GM18502 (cell line): ENCODE measurements around the gene STK17A.

ENCODE experiments used
- ATAC-seq: cut with Tn5 transposase; IDR thresholded peaks from one replicate; pipeline ENCODE4 v1.9.1; 2021; ENCODE audit warnings: mild to moderate bottlenecking; ENCODE audit not compliant: unreplicated experiment, poor library complexity

Gene STK17A

DNA sequence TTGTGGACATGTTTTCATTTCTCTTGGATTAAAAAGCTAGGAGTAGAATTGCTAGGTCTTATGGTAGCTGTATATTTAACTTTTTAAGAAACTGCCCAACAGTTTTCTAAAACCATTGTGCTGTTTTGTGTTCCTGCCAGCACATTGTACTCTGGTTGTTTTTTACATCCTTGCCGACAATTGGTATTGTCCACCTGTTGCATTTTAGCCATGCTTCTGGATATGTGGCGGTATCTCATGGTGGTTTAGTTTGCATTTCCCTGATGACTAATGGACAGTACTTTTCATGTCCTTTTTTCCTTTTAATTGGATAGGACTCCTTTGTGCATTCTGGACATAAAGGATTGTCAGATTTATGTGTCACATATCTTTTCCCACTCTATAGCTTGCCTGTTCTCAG is 45.5 kb downstream of the STK17A start:
- ATAC-seq, result no peak

DNA sequence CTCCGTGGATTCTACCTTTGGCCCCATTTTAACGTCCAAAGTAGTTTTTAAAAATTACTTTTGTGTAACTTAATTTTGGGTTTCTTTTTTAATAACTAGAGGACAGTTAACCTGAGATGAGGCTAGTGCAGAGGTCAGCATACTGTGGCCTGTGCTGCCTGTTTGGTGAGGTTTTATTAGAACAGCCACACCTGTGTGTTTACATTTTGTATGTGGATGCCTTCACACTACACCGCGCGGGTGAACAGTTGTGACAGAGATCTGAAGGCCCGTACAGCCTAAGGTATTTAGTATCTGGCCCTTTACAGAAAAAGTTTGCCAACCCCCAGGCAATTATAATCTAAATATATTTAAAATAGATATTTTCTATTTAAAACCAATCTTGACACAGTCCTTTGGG is 46.9 kb downstream of the STK17A start:
- ATAC-seq, result no peak

DNA sequence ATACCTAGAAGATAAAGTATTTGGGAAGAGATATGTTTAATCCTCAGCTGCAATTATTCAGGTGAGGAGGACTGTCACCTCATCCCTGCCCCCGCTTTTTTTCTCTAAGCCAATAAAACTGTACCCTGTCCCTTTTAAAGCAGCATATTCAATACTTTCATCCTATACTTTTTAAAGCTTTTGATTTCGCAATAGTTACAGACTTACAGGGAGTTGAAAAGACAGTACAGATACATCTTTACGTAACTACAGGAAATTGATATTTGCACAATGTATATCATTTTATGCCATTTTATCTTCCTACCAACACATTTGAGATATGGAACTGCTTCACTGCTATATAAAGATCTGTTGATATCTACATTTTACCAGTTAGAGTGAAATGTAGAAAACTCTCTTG is 47.6 kb downstream of the STK17A start:
- ATAC-seq, result no peak

DNA sequence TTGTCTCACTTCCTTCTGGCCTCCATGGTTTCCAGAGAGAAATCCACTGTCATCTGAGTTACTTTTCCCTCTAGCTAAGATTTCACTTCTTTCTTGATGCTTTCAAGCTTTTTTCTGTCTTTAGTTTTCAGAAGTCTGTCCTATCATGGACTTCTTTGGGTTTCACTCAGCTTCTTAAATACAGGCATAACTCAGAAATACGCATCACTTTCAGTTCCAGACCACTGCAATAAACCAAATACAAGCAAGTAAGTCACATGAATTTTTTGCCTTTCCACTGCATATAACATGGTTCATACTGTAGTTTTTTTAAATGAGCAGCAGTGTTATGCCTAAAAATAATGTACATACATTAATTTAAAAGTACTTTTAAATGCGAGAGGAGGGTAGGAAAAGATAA is 48.7 kb downstream of the STK17A start:
- no peak for ATAC-seq

DNA sequence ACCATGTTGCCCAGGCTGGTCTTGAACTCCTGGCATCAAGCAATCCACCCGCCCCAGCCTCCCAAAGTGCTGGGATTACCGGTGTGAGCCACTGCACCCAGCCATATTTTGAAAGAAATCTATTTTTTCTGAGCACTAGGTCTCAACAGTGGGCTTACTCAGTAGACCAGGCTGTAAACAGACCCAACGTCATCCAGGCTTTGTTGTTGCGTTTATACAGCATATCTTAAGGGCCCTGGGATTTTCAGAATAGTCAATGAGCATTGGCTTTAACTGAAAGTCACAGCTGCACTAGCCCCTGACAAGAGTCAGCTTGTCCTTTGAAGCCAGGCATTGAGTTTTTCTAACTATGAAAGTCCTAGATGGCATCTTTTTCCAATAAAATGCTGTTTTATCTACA is 49.8 kb downstream of the STK17A start:
- ATAC-seq, result no peak

DNA sequence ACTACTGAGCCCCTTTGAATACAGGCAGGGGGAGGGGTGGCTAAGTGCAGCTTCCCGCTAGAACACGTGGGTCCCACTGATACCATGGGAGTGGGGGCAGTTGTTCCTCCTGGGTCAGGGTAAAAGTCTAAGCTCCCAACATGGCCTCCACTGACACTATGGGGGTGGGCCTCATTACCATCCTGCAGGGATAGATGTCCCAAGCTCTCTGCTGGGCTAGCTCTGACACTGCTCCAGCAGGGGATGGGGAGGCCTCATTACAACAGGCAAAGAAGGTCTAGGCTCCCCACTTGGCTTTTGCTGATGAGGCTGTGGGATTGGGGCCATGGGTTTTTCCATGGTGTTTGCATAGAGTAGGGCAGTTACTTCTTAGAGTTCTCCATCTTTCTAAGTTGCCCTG is 51.5 kb downstream of the STK17A start:
- no peak for ATAC-seq

DNA sequence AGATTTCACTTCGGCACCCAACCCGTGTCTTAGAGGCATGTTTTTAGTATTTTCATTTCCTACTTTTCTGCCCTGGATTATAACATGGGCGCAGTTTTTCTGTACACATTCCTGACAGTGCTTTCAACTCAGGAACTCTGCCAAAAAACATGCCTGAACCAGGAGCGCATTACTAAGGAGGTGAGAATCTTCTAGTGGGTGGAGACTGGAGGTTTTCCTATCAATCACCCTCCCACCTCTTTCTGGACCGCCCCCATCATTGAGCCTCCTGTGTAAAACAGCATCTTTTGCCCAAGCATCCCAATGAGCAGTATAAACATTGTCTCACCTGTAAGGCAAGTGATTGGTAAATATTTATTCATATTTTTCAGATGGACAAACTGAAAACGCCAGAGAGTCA is 53.2 kb downstream of the STK17A start:
- no peak for ATAC-seq

DNA sequence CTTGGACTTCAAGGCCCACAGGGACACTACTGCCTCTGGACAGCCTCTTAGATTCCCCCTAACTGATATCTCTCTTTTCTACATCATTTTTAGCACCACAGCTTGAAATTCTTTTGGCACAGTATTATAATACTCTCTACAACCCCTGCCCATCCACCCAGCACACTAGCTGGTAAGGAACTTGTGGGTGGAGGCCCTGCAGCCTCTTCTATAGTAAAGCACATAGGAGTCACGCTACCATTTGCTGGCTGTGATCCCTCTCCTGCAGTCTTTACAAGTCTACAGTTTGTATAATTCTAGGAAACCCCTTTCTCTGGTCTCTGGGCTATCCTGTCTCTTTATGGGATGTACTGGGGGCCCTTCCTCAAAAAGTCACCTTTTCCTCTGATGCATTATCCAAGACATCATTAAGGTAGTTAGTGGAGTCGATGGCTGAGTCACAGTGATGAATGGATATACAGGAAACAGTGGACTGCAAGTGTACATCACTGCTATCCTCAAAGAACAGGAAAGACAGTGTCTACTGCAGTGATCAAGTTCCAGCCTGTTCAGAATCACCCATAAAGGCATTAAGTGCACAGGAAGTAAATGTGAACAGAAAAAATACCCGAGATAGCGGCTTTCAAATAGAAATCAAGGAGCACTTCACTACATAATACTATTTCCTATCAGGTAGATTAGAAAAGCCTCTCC is 54.4 kb downstream of the STK17A start:
- ATAC-seq, result no peak

DNA sequence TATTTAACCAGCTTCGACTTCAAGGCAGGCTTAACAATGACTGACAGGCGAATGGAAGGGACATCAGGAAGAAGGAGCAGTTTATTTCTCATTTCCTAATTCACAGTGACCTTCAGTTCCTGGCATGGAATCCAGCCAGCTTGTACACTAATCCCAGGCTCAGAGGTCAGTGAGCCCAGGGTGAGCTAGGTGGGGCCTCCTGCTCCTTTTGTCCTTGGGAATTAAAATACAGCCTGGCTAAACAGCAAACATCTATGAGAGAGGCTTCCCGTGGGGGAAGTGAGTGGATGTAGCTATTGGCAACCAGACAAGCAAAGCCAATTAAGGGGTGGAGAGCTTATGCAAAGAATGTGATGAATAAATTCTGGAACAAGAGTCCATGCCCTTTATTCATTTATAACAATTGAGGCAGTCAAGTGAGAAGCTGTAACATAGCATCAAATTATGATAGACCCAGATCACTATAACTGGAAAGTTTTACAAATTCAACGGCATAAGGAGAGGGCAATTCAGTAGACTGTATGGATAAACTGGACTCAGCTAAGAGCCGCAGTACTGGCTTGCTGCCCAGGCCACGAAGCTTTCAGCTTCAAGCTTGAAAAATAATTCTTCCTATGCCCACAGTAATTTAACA is 57.1 kb downstream of the STK17A start:
- no peak for ATAC-seq

DNA sequence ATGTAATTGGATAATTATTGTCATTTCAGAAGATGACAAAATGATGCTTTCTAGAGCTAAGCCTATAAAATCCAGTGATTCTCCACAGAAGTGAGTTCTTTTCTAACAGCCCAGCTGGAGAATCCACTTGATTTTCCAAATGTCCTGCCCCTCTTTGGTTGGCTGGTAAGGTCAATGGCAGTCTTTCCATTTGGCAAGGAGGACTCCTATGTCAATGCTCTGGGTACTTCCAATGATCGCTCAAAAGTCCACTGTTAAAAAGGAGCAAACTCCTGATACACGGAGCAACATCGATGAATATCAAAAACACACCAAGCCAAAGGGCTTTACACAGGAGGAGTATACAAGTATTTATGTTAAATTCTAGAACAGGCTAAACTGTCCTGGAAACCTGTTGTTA is 57.8 kb downstream of the STK17A start:
- ATAC-seq, result no peak

DNA sequence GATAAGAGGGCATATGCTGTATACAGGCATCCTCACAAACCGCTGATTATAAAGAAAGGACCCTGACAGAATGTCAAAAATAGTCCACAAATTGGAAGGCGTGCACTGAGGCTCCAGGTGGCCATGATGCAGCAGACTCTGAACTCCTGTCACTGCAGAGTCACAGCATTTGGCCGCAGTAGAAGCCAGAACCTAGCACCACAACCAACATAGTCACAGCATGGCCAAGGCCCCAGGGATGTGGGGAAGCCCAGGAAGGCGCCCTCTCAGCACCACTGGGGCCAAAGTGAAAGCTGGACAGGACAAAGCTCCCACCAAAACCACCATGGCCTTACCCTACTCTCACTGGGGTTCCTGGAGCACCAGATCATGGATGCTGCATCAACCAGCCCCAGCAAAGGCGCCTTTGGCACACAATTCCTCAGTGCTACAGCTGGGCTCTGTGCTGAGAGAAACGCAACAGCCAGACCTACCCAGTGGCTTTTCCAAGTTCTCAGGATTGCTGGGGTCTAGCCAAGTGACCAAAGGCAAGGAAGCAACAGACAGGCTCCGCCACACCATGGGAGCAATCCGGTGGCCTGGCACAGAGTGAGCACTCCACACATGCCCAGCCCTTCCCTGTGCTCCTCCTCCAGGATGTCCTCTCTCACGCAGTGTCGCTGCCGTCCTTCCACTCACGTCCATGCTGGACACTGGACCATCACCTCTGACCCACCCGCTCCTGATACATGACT is 60.2 kb downstream of the STK17A start:
- no peak for ATAC-seq

DNA sequence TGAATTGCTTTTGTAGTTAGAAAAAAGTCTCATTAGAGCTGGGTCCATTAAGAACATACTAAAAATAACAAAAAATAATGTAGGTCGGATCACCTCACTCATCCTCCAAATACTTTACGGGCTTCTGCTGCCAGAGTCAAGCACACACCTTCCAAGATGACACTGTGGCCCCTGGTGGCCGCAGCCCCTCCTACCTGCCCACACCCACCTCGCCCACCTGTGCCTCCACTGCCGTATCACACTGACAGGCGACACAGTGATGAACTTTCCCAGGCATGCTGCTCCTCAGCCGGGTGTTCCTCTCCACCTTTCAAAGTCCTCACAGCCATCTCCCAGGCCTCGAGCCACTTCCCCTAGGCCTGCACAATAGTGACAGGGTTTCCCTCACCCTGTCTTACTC is 60.9 kb downstream of the STK17A start:
- no peak for ATAC-seq

DNA sequence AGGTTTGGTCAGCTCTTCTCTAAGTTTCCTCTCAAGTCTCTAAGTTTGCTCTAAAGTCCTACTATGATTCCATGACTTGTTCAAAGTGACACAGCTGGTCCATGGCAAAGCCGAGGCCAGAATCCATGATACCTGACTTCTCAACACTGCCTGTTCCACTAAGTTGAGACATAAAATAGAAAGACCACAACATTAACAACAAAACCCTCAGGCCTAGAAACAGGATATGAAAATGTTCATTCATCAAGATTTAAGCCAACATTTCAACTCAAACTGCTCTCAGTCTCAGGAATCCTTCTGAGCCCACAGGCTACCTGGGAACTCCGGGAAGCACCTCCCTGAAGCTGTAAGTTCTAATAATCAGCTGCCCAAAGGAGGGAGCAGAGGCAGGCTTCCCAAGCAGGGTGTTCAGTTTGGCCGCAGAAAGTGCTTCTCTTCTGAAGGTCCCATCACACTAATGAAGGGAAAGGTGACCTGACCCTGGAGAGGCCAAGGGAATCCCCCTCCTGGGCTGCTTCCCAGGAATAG is 62.9 kb downstream of the STK17A start:
- ATAC-seq, result no peak

DNA sequence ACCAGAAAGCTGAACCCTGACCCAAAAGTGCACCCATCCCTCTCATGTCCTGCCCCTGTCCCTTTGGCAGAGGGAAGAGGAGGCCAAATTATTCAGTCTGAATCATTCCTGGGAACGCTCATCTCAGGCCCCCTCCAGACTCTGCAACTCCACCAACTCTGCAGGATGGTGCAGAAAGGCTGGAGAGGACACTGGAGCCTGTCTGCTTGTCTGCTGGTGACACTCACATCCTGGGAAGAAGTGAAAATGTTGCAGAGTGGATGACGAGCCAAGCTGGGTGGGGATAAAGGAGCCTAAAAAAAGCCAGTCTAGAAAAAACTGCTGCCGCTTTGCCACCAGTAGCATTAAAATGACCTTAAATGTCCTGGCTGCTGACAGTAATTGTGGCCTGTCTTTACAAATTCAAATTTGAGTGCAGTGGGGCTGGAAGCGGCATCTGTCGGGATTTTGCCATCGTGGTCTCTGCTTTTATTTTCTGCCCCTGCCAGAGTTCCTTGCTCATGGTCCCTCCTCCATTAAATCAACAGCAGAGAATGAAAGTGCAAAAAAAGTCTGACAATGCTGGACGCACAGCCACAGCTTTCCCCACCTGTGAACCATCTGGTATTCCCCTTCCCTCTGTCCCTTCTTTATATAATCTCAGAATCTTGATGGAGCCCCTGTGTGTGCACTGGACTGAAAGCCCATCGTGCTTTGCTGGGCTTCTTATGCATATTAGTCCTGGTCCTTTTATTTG is 63.9 kb downstream of the STK17A start:
- ATAC-seq, result no peak

DNA sequence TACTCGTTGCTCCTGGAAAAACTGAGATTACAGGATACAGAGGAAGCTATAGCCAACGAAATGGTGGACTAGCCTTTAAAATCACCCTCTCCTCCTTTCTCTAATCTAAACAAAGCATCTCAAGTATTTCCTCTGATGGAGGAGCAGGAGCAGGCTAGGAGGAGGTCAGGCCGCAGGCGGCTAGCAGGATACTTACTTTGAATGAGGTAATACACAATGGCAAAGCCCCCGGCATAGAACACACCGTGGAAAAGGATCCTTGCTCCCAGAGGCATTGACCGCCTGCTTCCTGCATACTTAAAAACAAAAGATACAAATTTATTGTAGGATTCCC is 64.4 kb downstream of the STK17A start:
- no peak for ATAC-seq

DNA sequence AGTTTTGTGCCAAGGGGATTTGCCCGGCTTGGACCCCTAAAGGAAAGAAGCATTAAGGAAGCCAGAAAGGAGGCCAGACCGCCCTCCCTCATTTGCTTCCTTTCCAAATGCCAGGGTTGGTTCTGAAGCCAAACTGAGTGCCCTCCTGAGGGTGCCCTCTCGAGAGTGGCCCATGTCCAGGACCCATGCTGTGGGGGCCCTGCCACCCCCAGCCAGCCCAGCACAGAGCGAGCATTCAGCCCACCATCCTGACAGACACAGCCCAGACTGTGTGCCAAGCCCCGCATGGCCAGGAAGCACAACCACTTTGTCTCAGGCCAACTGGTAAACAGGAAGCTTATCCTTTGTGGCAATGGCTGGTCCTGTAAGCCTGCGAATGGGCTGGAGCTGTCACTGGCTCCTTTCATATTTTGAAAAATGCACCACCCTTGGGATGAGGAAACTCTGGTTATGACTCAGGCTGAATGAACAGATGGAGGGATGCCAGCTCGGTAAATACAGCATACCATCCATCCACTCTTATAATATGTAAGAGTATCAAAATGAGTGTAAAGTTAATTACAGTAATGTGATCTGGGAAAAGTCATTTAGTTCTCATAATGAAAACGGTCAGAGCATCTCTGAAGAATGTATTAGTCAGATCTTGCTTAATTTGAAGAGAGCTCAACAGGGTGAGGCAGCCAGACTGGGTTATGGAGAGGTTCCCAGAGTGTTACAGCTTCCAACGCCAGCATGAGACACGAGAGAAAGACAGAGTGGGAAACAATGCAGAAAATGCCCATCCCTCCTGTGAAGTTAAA is 65.0 kb downstream of the STK17A start:
- ATAC-seq, result peak; percentile 25

DNA sequence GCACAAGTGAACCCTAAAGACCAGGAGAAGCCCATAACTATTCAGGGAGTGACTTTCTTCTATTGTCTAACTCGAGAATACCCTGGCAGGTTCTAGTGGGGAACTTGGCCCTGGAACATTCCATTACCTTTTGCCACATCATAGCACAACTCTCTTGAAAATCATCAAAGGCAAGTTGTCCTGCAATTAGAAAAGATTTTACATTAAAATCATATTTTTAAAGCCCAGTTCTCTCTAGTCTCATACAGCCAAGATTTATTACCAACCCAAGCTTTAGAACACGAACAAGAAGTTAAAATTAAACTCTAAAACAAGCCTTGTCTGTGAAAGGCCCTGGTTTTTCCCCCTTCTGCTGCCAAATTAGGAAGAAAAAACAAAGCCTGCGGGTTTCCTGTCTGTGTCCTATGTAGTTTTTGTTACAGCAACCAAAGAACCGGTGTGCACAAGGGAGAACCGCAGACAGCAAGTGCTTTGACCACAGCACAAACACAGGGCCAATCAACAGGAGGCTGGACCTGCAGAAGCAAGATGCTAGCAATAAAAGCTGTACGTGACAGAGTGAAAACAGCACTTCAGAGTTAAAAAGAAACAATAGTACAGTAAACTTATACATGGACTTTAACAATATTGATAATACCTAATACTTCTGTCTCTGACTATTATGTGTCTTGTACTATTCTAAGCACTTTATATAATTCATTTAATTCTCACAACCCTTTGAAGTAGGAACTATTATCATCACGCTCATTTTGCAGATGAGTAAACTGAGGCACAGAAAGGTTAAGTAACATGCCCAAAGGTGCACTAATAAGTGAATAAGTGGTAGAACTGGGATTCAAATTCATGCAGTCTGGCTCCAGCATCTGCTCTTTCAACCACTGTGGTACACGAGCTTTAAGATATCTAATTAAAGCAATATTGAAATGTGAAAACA is 65.8 kb downstream of the STK17A start:
- ATAC-seq, result peak; percentile 63

DNA sequence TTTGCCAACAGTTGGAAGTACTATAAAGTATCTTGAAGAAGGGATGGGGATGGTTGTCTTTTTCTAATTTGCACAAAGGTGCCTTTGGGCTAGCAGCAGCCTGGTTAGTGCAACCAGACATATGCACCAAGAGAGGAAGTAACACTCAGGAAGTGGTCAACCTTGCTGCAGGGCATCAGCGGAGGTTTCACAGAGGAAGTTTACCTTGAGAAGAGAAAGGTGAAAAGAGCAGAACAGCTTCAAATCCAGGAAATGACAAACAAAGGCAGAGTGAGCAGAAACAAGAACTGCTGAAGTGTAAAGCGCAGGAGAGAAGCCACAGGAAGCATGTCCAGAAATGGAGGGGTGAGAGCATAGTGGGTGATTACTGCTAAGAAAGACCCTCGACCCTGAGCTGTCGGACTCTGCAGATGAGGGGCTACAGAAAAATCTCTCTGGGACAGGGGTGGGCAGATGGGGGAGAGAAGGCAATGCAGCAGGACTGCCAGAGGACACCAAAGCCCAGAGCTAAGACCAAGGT is 66.9 kb downstream of the STK17A start:
- ATAC-seq, result peak; percentile 69
